OCI-LY1 (cell line): ENCODE results near the gene CDH13.

ENCODE experiments used
- H2AFZ ChIP-seq: fragments of 200-600 bp; sonication (generic), shearing (Covaris generic); 2 replicates; pipeline ENCODE4 v1.6.0; 2014; ENCODE audit warnings: antibody characterized with exemption, mild to moderate bottlenecking, low read length
- H3F3A ChIP-seq: fragments of 200-600 bp; sonication (generic), shearing (Covaris generic); 2 replicates; pipeline ENCODE4 v1.6.0; 2014; ENCODE audit warnings: mild to moderate bottlenecking, antibody characterized with exemption, low read length, moderate library complexity; ENCODE audit not compliant: insufficient read depth
- H3K27ac ChIP-seq: fragments of 200-600 bp; sonication (generic); 2 replicates; pipeline ENCODE4 v1.5.1; 2014; ENCODE audit warnings: low read length, mixed run types, mild to moderate bottlenecking, low read depth; ENCODE audit not compliant: poor library complexity, severe bottlenecking
- H3K27me3 ChIP-seq: fragments of 200-600 bp; sonication (generic); 2 replicates; pipeline ENCODE4 v1.6.0; 2014; ENCODE audit warnings: antibody characterized with exemption, mild to moderate bottlenecking, low read length, moderate library complexity; ENCODE audit not compliant: insufficient read depth
- H3K36me3 ChIP-seq: fragments of 200-600 bp; sonication (generic); 2 replicates; pipeline ENCODE4 v1.6.1; 2014; ENCODE audit warnings: mild to moderate bottlenecking, antibody characterized with exemption, low read length, moderate library complexity, mixed read lengths; ENCODE audit not compliant: insufficient read depth
- H3K4me1 ChIP-seq: fragments of 200-600 bp; sonication (generic); 2 replicates; pipeline ENCODE4 v1.5.1; 2014; ENCODE audit warnings: mild to moderate bottlenecking, low read length, moderate library complexity; ENCODE audit not compliant: insufficient read depth, severe bottlenecking
- H3K4me2 ChIP-seq: fragments of 200-600 bp; sonication (generic), shearing (Covaris generic); 2 replicates; pipeline ENCODE4 v1.6.1; 2014; ENCODE audit warnings: low read length
- H3K4me3 ChIP-seq: fragments of 200-600 bp; sonication (generic); 2 replicates; pipeline ENCODE4 v1.5.1; 2014; ENCODE audit warnings: low read length, low read depth, mild to moderate bottlenecking, mixed read lengths; ENCODE audit not compliant: poor library complexity, severe bottlenecking
- H3K79me2 ChIP-seq: fragments of 200-600 bp; shearing (Covaris generic); 2 replicates; pipeline ENCODE4 v1.6.1; 2016; ENCODE audit warnings: mixed run types, low read length, mixed read lengths; ENCODE audit not compliant: insufficient read depth
- H3K9ac ChIP-seq: fragments of 200-600 bp; sonication (generic), shearing (Covaris generic); 2 replicates; pipeline ENCODE4 v1.6.1; 2014; ENCODE audit warnings: mild to moderate bottlenecking, low read length, mixed read lengths
- H3K9me2 ChIP-seq: fragments of 200-600 bp; sonication (generic), shearing (Covaris generic); 2 replicates; pipeline ENCODE4 v1.6.1; 2014; ENCODE audit warnings: low read depth, mild to moderate bottlenecking, low read length, mixed read lengths
- H3K9me3 ChIP-seq: fragments of 200-600 bp; shearing (Covaris generic); 2 replicates; pipeline ENCODE4 v1.6.1; 2014; ENCODE audit warnings: low read length, mixed read lengths
- H4K20me1 ChIP-seq: fragments of 200-600 bp; sonication (generic), shearing (Covaris generic); 2 replicates; pipeline ENCODE4 v1.6.0; 2016; ENCODE audit warnings: mild to moderate bottlenecking, low read length; ENCODE audit not compliant: insufficient read depth
- CTCF ChIP-seq: fragments of 200-600 bp; sonication (generic), shearing (Covaris generic); IDR thresholded peaks from 2 replicates; pipeline ENCODE4 v1.5.1; 2017; ENCODE audit warnings: mild to moderate bottlenecking, antibody characterized with exemption, low read length, moderate library complexity, mixed read lengths
- EZH2 ChIP-seq: fragments of 200-600 bp; sonication (generic), shearing (Covaris generic); IDR thresholded peaks from 2 replicates; pipeline ENCODE4 v1.8.0; 2017; ENCODE audit warnings: borderline replicate concordance, mixed run types, mild to moderate bottlenecking, antibody characterized with exemption, low read length, moderate library complexity, mixed read lengths

CDH13 gene

GRCh38 chr16:83727018-83727417 is 1100.2 kb downstream of the CDH13 start:
- Histone ChIP-seq H2AFZ (no peak overlapping the region), H3K27ac (no peak overlapping the region), H3K27me3 (no peaks in the 10 kb centered on the region), H4K20me1 (no peaks in the 10 kb centered on the region), H3K36me3 (no peaks in the 10 kb centered on the region), H3K79me2 (no peaks in the 10 kb centered on the region), H3K9me3 (no peaks in the 10 kb centered on the region), H3K9ac (no peak overlapping the region), H3F3A (no peaks in the 10 kb centered on the region), H3K9me2 (no peaks in the 10 kb centered on the region), H3K4me2 (no peak overlapping the region), H3K4me1 (no peaks in the 10 kb centered on the region), H3K4me3 (no peak overlapping the region)
- no peak for TF ChIP-seq EZH2
- TF ChIP-seq CTCF: no peak

GRCh38 chr16:83727751-83728352 is 1101.1 kb downstream of the CDH13 start:
- Histone ChIP-seq H3K9ac (no peak overlapping the region), H3K9me3 (no peaks in the 10 kb centered on the region), H4K20me1 (no peaks in the 10 kb centered on the region), H3K4me3 (no peak overlapping the region), H3K4me1 (no peaks in the 10 kb centered on the region), H3K79me2 (no peaks in the 10 kb centered on the region), H3K4me2 (no peak overlapping the region), H3K9me2 (no peaks in the 10 kb centered on the region), H3K27me3 (no peaks in the 10 kb centered on the region), H3K36me3 (no peaks in the 10 kb centered on the region), H2AFZ (no peak overlapping the region), H3F3A (no peaks in the 10 kb centered on the region), H3K27ac (no peak overlapping the region)
- no peak for TF ChIP-seq CTCF
- no peak for TF ChIP-seq EZH2

GRCh38 chr16:83728492-83728891 is 1101.7 kb downstream of the CDH13 start:
- Histone ChIP-seq H3K4me1 (no peaks in the 10 kb centered on the region), H3K27me3 (no peaks in the 10 kb centered on the region), H3K9me2 (no peaks in the 10 kb centered on the region), H3K27ac (no peak overlapping the region), H4K20me1 (no peaks in the 10 kb centered on the region), H3K9me3 (no peaks in the 10 kb centered on the region), H3K9ac (no peak overlapping the region), H3F3A (no peaks in the 10 kb centered on the region), H3K36me3 (no peaks in the 10 kb centered on the region), H3K4me3 (no peak overlapping the region), H3K4me2 (no peak overlapping the region), H3K79me2 (no peaks in the 10 kb centered on the region), H2AFZ (no peak overlapping the region)
- TF ChIP-seq EZH2: no peak
- TF ChIP-seq CTCF: no peak
